ENCODE measurements around the gene LIMS1.

Gene LIMS1

DNA sequence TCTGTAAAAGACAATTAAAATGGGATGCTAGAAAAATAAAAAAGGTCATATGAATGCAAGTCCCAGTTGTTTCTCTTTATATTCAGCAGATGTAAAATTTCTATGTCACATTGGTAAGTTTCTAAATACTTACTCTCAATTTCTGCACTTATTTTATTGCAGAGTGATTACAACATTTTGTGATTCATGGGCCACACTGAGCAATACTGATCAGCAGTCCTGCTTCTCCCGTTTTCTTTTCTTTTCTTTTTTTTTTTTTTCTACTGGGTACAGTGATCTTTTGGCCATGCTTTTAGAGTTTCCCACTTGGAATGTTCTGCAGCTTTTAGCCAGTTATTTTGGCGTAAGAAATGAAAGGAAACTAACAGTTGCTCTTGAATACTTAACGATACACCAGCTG is 38.8 kb downstream of the LIMS1 start:
- Mint-ChIP-seq H3K27ac (peak overlapping the region; percentile 35), H3K9me3 (peaks cover 6% of the 10 kb centered on the region), H3K27me3 (ENCODE audit: low read depth, poor library complexity) (no peaks in the 10 kb centered on the region), H3K36me3 (ENCODE audit: low read depth) (peaks cover 15% of the 10 kb centered on the region), H3K4me3 (no peak overlapping the region), H3K4me1 (peaks cover 48% of the 10 kb centered on the region)
- no peak for DNase-seq
- TF ChIP-seq CTCF (IDR thresholded peaks at IDR 0.05), result no peak

DNA sequence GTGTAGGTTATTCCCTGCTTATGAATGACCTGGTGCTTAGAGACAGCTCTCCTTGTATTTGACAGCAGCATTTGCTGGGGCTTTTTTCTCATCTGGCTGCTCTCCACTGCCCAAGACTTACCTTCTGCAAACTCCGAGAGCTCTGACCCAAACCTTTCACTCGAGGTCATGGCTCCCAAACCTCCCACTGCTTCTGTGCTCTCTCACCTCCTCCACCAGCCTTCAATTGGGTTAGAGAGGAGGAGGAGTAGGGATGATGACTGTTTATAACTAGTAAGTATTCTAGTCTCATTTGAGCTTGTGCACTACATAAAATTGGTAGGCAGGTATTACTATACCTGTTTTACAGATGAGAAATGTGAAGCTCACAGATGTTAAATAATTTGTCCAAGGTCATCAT is 40.1 kb downstream of the LIMS1 start:
- Mint-ChIP-seq H3K4me1 (peaks cover 48% of the 10 kb centered on the region), H3K36me3 (ENCODE audit: low read depth) (peaks cover 3% of the 10 kb centered on the region), H3K27me3 (ENCODE audit: low read depth, poor library complexity) (no peaks in the 10 kb centered on the region)

DNA sequence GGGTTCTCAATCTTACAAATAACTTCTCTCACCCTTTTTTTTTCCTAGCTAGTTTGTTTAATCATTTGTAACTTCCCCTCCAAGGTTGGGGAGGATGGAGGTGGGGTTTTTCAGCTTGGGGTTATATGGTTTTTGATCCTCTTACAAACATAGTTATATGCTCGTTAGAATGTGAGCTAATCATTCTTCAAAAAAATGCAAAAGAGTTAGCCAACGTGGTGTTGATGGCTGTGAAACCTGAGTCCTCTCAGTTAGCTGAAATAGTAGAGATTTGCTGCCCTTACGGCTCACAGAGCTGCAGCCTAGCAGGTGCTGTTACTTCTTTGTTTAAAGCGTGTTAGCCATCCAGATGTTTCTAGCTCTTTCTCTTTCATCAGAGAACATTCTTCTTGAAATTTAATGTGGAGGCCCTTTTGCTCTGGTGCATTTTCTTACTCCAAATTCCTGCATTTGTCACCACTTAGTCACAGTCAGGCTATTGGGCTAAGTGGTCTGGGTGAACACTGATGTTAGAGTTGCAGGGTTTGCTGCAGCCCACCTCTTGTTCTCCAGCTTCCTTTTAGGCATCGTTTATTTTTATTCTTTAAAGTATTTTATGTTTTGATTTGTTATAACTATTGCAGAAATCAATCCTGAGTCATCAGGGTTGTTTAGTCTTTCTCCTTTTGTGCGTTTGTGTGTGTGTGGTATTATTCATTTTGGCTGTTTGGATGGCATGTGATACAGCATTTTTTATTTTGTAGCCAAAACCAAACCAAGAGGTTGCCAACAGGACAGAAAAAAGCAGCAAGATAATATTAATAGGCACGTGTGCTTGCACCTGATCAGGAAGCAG is 41.1 kb downstream of the LIMS1 start:
- no peaks in the 10 kb centered on the region for H3K9me3 Mint-ChIP-seq
- DNase-seq, result no peak
- no peak for TF ChIP-seq CTCF (IDR thresholded peaks at IDR 0.05)
- H3K36me3 Mint-ChIP-seq (ENCODE audit: low read depth), result no peaks in the 10 kb centered on the region
- H3K27ac Mint-ChIP-seq, result peak overlapping the region; percentile 75
- H3K4me1 Mint-ChIP-seq, result peaks cover 55% of the 10 kb centered on the region
- peak overlapping the region; percentile 63 for H3K4me3 Mint-ChIP-seq
- no peaks in the 10 kb centered on the region for H3K27me3 Mint-ChIP-seq (ENCODE audit: low read depth, poor library complexity)

More for the DNA sequence above, 40.1 kb downstream of the LIMS1 start:
- peak overlapping the region; percentile 32 for H3K27ac Mint-ChIP-seq
- H3K4me3 Mint-ChIP-seq, result no peak overlapping the region
- TF ChIP-seq CTCF (IDR thresholded peaks at IDR 0.05), result no peak
- peaks cover 3% of the 10 kb centered on the region for H3K9me3 Mint-ChIP-seq
- no peak for DNase-seq

DNA sequence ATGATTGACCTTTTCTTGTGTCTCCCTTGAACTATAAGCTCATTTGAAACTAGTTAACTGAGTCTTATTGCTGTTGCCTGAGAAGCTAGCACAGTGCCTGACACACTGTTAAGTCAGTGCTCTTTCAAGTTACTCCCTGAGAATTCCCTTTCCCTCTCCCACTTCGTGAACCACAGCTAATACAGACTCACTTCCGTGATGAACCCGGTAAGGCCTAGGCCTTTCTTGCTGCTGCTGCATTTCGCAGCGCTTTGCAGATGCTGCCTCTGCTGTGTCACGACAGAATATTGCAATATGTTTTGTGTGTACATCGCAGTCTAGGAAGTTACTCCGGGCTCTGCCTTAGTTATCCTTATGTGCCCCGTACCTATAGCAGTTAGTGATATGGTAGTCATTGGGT is 42.8 kb downstream of the LIMS1 start:
- Mint-ChIP-seq H3K4me1 (peaks cover 53% of the 10 kb centered on the region), H3K27me3 (ENCODE audit: low read depth, poor library complexity) (no peaks in the 10 kb centered on the region), H3K4me3 (no peak overlapping the region), H3K27ac (peak overlapping the region; percentile 53), H3K36me3 (ENCODE audit: low read depth) (no peaks in the 10 kb centered on the region), H3K9me3 (no peaks in the 10 kb centered on the region)
- TF ChIP-seq CTCF (IDR thresholded peaks at IDR 0.05), result no peak
- DNase-seq, result no peak

DNA sequence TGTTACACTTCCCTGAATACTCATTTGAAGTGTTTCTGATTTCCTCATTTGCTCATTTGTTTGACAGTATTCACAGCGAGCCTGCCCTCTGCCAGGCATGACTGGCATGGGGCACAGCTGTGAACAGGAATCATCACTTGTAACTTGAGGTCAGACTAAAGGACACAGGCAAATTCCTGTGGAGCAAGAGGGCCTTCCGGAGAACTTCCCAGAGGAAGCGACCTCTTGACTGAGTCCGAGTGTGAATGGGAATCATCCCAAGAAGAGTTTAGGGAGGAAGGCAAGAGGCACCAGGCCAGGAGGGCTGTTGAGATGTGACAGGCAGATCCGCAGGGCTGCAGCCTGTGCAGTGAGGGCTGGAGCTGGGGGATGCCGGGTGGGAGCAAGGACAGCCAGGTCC is 45.4 kb downstream of the LIMS1 start:
- H3K27me3 Mint-ChIP-seq (ENCODE audit: low read depth, poor library complexity), result no peaks in the 10 kb centered on the region
- TF ChIP-seq CTCF (IDR thresholded peaks at IDR 0.05), result no peak
- H3K27ac Mint-ChIP-seq, result no peak overlapping the region
- H3K9me3 Mint-ChIP-seq, result no peaks in the 10 kb centered on the region
- no peak overlapping the region for H3K4me3 Mint-ChIP-seq
- H3K4me1 Mint-ChIP-seq, result peaks cover 42% of the 10 kb centered on the region
- H3K36me3 Mint-ChIP-seq (ENCODE audit: low read depth), result no peaks in the 10 kb centered on the region
- no peak for DNase-seq

DNA sequence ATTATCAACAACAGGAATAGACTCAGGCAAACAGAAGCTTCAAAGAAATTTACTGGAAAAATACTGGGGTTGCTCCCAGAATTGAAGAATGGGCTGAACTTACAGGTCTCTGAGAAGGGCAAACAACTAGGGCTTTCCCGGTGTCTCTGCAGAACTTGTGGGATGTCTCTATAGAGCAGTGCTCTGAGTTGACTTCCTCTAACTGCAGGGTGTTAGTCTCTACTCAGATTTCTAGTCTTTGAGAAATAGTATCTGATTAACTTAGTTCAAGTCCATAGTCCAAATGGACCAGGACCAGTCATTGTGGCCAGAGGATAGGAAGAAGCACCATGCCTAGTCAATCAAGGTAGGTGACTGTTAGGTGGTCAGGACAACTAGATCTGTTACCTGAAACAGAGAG is 45.8 kb downstream of the LIMS1 start:
- Mint-ChIP-seq H3K9me3 (no peaks in the 10 kb centered on the region), H3K27me3 (ENCODE audit: low read depth, poor library complexity) (no peaks in the 10 kb centered on the region), H3K4me3 (no peak overlapping the region), H3K4me1 (peaks cover 42% of the 10 kb centered on the region), H3K36me3 (ENCODE audit: low read depth) (no peaks in the 10 kb centered on the region), H3K27ac (peak overlapping the region; percentile 78)
- no peak for DNase-seq
- TF ChIP-seq CTCF (IDR thresholded peaks at IDR 0.05), result no peak

Measured in nephron progenitor cell (in vitro differentiated cells).